Medulla oblongata (tissue), 1 donor: ENCODE results near the gene TWIST2.

Experiments used
- DNase-seq: peaks from one replicate; pipeline ENCODE4 v3.0.0-alpha.2; 2015; ENCODE audit errors: extremely low spot score

TWIST2 gene

DNA sequence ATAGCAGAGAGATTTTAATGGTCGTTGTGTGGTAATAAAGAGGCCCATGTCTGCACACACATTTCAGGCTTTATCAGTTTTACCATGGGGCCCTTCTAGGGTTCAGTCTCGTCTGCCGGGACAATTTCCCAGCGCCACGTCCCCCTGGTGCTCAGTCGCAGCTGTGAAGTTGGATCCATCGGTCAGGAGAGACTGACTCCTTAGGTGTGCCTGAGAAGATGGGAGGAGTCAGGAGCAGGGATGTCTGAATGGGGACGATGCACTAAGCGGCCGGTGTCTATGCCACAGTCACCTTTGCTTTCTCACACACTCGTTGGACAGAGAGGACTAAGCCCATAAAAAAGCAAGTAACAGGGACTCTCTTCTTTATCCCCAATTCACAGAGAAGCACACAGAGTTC is 71.4 kb downstream of the TWIST2 start:
- no peak for DNase-seq

DNA sequence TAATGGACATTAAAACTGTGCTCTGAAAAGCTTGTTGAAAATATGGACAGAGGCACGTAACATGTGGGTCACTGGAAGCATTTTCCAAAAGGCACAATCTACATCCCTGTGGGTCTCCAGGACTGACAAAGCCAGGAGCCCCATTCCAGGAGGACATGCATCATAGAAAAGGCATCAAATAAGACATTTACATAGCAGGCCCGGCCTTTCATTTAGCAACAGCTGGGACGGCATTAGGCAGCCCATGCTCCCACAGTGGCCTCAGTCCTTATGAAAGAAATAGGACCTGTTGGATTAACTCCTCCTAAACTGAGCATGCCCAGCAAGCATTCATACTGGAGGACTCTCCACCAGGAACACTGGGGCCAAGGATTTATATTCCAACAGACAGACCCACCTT is 72.2 kb downstream of the TWIST2 start:
- no peak for DNase-seq

DNA sequence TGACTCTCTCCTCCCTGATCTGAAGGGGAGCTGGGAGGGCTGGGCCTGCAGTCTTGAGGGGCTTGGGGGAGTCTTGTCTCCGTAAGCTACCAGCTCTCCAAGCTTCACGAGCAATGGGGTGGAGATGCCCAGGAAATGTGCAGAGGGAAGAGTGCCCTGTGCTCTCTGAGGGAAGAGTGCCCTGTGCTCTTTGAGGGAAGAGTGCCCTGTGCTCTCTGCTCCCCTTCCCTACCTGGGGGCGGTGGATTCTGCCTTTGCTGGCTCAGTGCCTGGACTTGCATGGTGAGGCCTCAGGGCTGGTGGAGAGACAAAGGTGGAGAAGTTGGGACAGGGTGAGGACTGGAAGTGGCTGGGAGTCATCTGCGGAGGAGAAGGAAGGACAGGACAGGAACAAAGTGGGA is 72.7 kb downstream of the TWIST2 start:
- no peak for DNase-seq

DNA sequence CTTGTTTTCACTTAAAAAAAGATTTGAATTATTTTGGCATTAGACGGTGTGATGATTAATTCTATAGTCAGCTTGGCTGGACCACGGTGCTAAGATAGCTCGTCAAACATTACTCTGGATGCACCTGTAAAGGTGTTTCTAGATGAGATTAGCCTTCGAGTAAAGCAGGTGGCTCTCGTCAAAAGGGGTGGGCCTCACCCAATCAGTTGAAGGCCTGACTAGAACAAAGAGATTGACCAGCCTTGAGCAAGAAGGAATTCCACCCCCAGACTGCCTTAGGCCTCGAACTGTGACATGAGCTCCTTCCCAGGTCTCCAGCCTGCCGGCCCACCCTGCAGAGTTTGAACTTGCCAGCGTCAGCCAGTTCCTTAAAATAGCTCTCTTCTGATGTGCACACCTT is 73.4 kb downstream of the TWIST2 start:
- no peak for DNase-seq

DNA sequence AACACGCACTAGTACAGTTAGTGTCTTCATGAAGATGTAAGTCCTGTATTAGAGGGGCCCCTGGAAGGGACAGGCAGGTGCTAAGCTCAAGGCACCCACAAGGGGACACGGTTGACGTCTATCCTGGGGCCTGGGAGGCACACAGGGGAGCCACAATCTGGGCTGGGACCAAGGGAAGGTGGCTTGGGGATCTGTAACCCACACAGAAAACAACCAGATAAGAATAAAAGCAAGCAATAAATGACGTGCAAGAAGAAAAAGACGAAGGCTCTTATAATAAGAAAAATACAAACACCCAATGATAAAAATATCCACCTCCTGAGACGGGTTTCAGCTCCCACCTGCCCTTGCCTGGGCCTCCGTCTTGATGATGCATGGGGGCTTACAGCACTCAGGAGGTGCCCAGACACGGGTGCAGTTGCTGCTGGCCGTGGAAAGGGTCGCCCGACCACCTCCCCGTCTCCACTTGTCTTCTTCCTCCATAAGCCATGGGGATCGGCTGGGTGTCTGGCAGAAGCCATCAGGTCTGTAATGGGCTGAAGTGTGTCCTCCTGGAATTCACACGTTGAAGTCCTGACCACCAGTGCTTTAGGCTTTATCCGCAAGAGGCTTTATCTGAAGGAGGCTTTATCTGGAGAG is 73.9 kb downstream of the TWIST2 start:
- no peak for DNase-seq

DNA sequence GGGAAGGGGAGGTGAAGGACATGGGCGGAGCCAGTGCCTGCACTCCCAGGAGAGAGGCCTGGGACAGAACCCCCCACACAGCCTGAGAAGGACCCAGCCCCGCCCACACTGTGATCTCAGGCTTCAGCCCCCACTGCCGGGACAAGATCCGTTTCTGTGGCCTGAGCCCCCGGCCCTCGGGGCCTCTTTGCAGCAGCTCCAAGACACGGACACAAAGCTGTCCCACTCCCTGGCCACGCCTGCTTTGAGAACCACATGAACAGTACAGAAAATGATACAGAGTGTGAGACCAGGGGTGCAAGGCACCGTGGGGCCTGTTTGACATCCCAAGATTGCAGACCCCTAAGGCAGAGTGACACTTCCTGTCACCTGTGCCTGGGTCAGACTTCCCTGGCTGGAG is 74.5 kb downstream of the TWIST2 start:
- no peak for DNase-seq

DNA sequence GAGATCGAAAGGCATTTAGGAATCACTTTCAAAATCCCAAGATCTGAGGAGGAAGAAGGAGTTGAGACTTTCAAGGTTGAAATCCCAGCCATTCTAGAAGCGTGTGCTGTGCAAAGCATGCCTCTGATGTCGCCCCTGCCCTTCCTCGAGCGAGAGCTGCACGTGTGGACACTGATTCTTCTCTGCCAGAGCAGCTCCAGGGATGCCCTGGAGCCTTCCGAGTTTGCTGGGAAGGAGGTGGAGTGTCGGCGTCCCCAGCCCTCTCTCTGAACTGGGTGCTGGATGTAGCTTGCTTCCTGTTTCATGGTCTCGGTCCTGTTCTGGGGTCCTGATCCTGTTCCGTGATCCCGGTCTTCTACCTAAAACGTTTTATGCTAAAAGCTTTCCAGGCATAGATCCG is 76.1 kb downstream of the TWIST2 start:
- DNase-seq = no peak

DNA sequence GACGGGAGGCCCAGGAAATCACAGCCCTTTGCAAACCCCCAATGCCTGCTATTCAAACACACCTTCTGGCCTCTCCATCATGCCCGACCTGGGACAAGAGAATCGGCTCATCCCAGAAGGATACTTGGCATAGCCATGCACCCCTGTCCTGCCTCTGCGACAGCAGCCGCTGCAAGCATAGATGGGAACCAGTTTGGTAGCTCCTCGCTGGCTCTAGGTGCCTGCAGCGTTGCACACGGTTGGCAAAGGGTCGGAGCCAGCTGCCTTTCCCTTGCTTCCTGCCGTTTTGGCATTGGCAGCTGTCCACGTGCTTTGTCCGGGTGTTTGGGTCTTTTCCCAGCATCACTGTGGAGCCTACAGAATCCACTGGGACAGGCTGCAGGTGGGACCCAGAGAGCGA is 76.9 kb downstream of the TWIST2 start:
- peak; percentile 5 for DNase-seq

DNA sequence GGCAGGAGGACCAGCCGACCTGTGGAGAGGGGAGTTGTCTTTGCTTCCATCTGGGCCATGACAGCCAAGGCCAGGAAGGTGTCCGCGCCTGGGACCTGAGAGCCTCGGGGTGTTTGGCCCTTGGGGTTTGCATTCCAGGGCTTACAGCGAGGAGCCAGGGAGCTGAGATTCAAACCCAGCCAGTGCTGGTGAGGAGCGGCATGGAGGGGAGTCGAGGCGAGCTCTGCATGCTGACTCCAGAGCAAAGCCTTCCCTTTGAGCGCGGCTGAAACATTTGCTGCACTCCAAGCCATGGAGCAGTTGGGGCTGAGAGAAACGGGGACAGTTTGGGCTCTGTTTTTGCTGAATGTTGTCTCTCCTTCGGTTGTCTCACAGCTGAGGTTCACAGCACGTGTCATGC is 77.4 kb downstream of the TWIST2 start:
- no peak for DNase-seq

DNA sequence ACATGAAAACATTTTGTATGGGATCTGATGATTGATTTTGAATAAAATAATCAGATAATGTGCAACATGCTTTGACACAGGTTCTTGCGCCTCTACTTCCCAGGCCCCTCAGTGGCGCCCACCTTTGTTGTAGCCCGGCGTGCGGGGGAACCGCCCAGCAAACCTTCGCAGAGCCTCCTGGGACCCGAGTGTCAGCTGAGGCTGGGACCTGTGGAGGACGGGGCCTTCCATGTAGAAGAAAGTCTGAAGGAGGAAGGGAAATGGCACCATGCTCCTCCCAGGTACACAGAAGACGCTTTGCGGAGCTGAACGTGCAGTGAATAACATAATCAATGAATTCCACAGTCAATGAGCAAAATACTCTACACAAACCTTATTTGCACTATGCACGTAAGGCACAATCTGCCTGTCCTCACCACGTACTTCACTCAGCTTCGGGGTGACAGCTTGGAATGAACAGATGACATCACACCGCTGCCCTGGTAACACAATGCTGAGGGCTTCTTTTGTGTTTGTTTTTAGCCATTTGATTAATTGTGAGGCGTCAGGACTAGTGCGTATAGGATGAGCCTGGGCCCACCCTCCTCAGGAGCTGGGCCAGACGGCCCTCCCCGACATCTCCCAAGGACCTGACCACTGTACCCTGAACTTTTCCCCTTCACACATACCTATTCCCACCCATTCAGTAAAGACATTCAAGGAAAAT is 78.1 kb downstream of the TWIST2 start:
- no peak for DNase-seq

DNA sequence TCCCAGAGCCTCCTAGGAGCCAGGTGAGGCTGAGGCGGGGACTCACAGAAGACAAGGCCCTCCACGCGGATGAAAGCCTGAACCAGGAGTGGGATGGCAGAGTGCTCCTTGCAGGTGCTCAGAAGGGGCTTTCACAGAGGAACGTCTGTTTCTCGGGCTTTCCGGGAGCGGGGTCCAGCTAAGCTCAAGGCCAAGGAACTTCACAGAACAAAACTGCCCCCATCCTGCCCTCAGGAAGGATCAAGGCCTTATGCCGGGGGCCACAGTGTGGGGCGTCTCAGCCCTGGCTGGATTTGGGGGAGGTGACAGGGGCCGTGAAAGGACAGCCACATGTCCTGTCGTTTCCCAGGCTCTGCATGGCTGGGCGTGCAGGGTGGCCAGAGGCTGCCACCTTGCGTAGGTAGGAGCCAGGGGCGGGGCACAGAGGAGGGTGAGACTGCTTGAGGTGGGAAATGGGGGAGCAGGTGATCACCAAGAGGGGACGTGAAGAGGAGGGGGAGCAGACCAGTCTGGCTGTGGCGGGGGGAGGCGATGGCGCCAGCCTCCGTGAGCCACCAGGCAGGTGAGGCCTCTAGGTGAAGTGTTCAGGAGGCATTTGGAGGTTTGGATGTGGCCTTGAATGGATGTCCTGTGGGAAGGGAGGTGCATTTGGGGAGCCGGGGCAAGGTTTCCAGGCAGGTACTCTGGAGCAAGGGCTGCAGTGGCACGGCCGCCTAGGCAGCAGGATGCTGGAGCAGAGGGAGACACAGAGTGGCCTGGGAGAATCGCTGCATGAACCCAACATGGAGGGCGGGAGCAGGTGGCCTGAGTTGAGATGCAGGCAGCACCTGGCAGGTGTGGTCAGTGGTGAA is 79.1 kb downstream of the TWIST2 start:
- DNase-seq = no peak

DNA sequence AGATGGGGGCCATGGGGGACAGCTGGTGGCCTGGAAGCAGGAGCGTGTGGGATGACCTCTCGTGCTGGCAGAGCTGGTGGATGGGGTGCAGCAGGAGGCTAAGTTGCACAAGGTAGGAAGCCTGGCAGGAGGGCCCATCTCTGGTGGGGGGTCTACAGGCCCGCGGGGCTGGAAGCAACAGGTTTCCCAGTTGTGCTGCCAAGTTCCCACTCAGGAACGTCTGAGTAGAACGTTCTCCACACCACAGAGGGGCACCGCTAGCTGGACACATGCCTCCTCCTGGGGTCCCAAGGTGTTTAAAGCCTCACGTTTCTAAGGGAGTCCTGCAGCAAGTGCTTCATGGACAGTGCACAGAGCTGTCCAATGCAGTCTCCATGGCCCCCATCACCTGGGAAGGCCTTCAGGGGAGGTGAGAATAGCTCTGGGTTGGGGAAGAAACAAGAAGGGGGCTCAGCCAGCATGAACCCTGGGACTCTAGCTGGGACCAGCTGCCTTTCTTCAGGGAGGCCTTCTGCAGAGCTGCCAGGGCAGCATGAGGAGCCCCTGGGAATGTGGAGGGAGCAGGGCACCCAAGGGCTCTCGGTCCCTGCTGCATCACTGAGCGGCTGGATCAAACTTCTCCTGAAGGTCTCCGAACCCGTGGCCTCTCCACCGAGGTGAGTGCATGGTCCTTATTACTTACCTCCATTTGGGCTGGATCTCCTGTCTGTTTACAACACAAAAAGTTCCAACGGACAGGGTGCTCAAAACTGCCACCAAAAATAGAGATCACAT is 80.0 kb downstream of the TWIST2 start:
- no peak for DNase-seq

DNA sequence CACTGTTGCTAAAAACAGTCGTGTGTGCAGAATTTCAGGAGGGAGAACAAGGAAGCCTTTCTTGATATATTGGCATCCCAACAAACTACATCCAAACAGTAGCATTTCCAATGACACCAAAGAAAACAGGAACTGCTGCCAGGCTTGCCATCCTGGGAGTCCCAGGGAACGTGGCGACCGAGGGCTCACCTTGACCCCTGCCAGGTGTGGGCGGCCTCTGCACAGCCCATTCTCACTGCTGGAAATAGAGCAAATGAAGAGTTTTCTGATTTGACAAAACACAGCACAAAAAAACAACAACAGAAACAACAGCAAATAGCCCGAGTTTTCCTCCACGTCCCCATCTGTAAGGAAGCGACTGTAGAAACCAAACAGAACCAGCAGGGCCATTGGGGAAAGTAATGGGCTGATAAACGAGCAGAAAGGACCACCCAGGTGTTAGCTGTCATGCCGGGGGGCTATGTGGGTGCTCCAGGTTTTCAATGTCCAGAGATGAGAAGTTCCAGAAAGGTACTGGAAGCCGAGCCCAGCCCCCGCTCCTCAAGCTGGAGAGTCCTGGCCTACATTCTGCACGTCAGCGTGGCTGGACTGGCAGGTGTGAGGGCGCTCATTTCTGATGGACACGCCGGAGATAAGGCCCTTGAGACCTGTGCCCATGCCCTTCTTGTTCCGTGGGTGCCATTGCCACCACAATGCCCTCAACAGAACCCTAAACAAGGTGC is 80.8 kb downstream of the TWIST2 start:
- DNase-seq = no peak

DNA sequence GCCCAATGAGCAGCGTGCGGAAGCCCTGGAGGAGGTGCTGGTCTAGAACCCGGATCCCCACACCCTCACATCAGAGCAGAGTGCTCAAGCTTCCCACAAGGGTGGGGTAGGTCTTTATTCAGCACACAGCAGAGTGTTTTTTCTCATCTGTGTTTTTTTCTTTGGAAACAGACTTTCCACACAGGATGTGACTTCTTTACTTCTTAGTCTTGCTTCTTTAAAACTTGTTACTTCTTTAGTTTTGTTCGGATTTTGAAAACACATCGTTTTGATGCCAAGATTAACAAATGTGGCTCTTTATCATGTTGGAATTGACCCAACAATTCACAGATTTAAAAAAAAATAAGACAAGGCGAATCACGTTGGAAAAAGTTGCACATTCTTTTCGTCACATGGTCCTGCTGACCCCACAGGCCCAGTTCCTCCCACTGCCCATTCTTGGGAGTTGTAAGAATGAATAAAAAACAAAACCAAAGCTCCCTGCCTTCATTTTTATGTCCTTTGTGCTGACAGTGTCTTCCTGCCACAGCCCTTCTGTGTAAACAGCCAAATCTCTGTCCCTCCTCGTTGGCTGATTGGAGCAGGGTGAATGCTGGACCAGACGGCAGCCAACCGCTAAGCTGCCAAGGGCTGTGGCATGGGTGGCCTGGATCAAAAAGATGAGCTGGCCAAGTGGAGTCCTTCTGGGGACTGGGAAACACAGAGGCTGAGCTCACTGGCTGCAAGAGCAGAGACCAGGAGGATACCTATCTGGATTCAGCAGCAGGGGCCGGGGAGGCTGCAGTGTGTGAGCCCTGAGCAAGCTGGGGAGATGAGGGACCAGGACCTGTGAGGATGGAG is 81.6 kb downstream of the TWIST2 start:
- DNase-seq = peak; percentile 60

DNA sequence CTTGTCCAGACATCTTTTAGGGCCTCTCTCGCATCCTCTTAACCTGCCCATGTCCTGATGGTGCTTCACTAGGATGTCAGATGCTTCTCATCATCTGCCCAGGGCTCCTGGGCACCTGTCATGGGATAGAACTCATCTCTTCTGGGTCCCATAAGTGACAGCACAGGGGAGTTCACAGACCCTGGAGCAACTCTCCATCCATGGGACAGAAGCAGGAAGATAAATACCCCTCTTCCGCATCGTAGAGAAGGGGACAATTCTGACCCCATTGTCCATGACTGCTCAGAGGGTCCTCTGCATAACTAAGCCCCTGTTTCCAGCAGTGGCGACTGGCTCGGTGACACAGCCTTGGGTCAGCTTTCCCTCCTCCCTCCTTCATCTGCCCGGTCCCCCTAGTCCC is 82.3 kb downstream of the TWIST2 start:
- DNase-seq = no peak

DNA sequence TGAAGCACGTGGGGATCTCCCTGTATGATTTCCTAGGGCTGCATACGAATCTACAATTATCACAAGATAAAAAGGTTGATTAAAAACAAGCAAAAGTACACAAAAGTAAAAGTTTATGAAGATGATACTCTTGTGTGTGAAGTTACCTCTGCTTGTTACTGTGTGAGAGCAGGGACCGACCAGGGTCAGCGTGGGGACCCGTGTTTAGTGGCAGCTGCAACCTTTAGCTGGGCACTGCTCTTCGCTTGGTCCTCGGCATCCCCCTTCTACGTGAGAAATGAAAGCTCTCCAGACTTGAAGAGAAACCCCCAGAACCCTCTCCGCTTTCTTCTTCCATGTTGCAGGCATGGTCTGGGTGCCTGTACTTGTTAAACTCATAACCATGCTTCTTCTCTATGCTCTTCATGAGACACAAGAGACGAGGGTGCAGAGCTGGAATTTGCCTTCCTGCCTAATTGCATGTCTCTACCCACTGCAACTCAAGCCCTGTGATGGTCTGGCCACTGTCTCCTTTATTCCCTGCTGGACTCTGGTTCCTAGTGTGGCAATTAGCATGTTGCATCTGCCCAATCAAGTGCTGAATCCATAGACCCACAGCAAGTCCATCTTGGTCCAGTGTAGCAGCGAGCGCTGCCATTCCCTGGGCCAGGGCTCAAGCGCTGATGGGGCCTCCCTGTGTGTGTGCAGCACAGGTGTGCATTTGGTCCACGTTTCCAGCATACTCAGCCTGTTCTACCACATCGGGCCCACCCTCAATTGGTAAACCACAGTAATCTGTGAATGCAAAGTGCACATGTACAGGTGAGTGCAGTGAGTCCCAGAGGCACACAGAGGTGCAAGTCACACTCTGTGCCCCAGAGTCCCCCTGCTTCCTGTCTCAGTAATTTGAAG is 88.5 kb downstream of the TWIST2 start:
- DNase-seq = no peak

DNA sequence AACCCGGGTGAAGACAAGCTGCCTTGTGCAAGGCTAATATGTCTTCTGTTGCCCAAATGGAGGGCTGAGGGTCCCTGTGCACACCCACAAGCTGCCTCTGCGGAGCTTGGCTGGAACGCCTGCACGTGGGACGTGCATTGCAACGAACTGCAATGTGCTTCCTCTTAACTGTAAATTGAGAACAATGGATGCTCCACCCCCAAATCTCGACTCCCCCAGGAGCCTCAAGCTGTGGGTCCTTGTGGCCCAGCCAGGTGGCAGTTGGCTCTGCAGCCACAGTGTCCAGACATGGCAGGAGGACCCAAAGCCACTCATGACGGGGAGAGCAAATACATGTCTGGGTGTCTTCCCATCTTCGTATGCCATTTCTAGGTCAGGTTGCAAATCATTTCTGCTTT is 90.1 kb downstream of the TWIST2 start:
- no peak for DNase-seq

DNA sequence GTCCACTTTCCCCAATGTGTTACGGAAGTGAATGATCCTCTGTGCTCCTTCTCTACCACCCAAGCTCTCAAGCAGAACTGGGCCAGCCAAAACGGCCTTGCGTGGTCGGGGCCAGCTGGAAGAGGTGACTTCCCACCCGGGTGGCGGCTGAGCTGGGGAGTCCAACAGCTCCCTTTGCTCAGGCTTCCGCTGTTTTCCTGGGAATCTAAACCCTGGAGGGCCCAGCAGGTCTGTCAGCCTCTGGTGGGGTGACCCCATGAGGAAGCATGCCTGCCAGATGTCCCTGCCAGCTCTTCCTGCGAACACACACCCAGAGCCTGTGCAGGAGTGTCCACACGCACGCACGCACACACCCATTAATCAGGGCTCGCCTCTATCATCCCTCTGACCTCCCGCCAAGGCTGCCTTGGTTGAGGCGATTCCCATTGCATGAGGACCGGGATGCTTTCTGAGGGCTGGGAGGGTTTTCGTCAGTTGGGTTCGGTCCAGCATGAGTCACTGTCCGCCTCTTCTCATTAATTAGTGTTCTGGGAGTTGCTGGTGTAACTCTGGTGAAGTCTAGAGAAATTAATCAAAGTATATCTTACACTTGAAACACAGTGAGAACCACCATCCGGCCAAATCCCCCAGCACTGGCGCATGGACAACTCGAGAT is 90.6 kb downstream of the TWIST2 start:
- no peak for DNase-seq

DNA sequence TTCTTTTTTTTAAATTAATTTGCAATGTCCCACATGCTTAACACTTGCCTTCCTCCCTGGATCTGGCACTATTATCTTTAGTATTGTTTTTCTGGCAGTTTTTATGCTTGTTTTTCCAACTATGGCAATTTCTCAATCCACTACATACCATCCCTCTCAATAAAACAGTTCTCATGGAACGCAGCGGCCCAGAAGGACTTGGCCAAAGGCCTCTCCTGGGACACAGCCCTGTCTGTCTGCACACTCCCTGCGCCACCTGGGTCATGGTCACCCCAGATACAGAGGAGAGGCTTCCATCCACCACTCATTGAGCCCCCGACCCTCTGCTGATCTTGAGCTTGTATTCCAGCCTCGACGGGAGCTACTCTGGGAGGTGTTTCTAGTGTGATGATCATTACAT is 91.2 kb downstream of the TWIST2 start:
- DNase-seq = no peak
